Adrenal gland (tissue), 5 donors: ENCODE data around the gene ELSPBP1.

ENCODE experiments used
- CTCF ChIP-seq, 6 experiments: fragments of 450-650 bp in 4 of 6; fragments of 200-600 bp in 2 of 6; sonication (generic) in 1 of 6; IDR thresholded peaks; 1 replicate in 5 of 6; 2 replicates in 1 of 6; pipeline versions ENCODE4 v1.5.1 to v1.8.0; 2016 to 2021; ENCODE audit warnings: antibody characterized with exemption in 6 of 6, mild to moderate bottlenecking in 2 of 6, moderate library complexity in 1 of 6
- POLR2A ChIP-seq, 2 donors: fragments of 450-650 bp; IDR thresholded peaks; one replicate each; pipeline ENCODE4 v1.6.1; 2017; ENCODE audit warnings: antibody characterized with exemption in 2 of 2, mild to moderate bottlenecking in 2 of 2, moderate library complexity in 1 of 2
- donor health status: DM: no; HTN: no; CAD: no.

- TF ChIP-seq CTCF (IDR thresholded peaks at IDR 0.05) (no peak), POLR2A (IDR thresholded peaks at IDR 0.05) (no peak)
Observed at GRCh38 chr19:48043675-48044258, 49.3 kb downstream of the ELSPBP1 start, which contains the start of gene CABP5.
